SU-DHL-6 (cell line): ENCODE measurements around the gene TAF12.
"Not testable (repeated sequence)": the region's sequence is repeated elsewhere in the genome, so short reads cannot be mapped to it uniquely, and the experiment has no call there.

Source experiments
- CTCF ChIP-seq: fragments of 200-600 bp; sonication (generic); IDR thresholded peaks from one replicate; pipeline ENCODE4 v1.5.1; 2017; ENCODE audit warnings: antibody characterized with exemption, mild to moderate bottlenecking, low read length, moderate library complexity; ENCODE audit not compliant: insufficient read depth, poor library complexity, severe bottlenecking
- EZH2phosphoT487 ChIP-seq: fragments of 200-600 bp; sonication (generic), shearing (Covaris generic); conservative IDR thresholded peaks from 2 replicates; pipeline ENCODE4 v1.6.1; 2018; ENCODE audit warnings: mild to moderate bottlenecking, antibody characterized with exemption, low read length, moderate library complexity, mixed read lengths

DNA sequence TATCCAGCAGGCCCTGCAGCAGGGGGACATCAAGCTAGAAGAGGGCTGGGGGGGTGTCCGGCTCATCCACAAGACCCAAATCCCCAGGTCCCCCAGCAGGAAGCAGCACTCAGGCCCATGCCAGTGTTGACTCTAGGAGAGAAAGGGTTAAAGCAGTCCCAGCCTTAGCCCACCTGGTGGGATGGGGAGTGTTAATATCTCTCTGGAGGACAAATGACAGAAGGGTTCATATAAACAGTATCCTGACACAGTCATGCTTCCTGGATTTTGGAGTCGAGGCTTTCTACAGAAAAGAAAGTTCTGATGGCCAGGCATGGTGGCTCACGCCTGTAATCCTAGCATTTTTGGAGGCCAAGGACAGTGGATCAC is 48.9 kb downstream of the TAF12 start:
- TF ChIP-seq CTCF, EZH2phosphoT487: not testable (repeated sequence)
